Body of pancreas (tissue), 4 donors: ENCODE measurements around the gene ZNF142. TPM values are rescaled to one million over a fixed set of nuclear protein-coding genes. Genes with fewer than 3 reads are reported as not detected.

ENCODE experiments used
- ATAC-seq: fragments of 150-250 bp; one replicate; pipeline ENCODE4 v1.9.1; 2016
- DNase-seq, 4 donors: peaks; one replicate each; pipeline ENCODE4 v3.0.0-alpha.2; 2019
- H3K27ac ChIP-seq, 4 donors: fragments of 200-600 bp; sonication (generic); 1 replicate in 3 of 4; 2 replicates in 1 of 4; pipeline versions ENCODE4 v1.5.1 to v1.6.1; 2016 to 2019; ENCODE audit warnings: mild to moderate bottlenecking in 1 of 4, mixed read lengths in 1 of 4, moderate library complexity in 1 of 4
- H3K27me3 ChIP-seq, 2 donors: fragments of 200-600 bp; sonication (generic); one replicate each; pipeline ENCODE4 v1.6.0; 2016; ENCODE audit warnings: mild to moderate bottlenecking in 1 of 2
- H3K36me3 ChIP-seq, 2 donors: fragments of 200-600 bp; sonication (generic); replicated peaks in 1 of 2; 2 replicates each; pipeline ENCODE4 v1.5.1; 2016; ENCODE audit warnings: low read depth in 2 of 2; ENCODE audit not compliant: insufficient read depth in 1 of 2
- H3K4me1 ChIP-seq: fragments of 200-600 bp; sonication (generic); one replicate; pipeline ENCODE4 v1.6.0; 2016
- H3K4me3 ChIP-seq, 2 donors: fragments of 200-600 bp; sonication (generic); 1 replicate in 1 of 2; 2 replicates in 1 of 2; pipeline ENCODE4 v1.5.1; 2016 to 2019
- H3K9me3 ChIP-seq, 3 donors: fragments of 200-600 bp; sonication (generic); 1 replicate in 2 of 3; 2 replicates in 1 of 3; pipeline ENCODE4 v1.5.1; 2016
- POLR2A ChIP-seq, 3 donors: fragments of 450-650 bp; IDR thresholded peaks; one replicate each; pipeline ENCODE4 v1.6.1; 2016; ENCODE audit warnings: antibody characterized with exemption in 3 of 3, mild to moderate bottlenecking in 2 of 3
- WGBS, 2 donors: methylation state at CpG; one replicate each; pipeline ENCODE4 v1.1.5; 2017; 5-methylcytosine and 5-hydroxymethylcytosine counted together
- intact Hi-C: fragments of 100-400 bp; cut with DNase I; formaldehyde crosslinking; loops from one replicate; pipeline ENCODE4 v1.15.1; 2023
- total RNA-seq, 2 donors: library from RNA; depleted of rRNA; stranded (reverse); fragments of >200 nt; gene quantifications; one replicate each; pipeline ENCODE4 v1.1.0, GENCODE V29; 2016
- TF ChIP-seq, protein P1 (sequence below), 7 experiments: fragments of 450-650 bp in 4 of 7; fragments of 200-600 bp in 3 of 7; sonication (generic) in 3 of 7; IDR thresholded peaks; one replicate each; pipeline ENCODE4 v1.5.1; 2016 to 2019; ENCODE audit warnings: antibody characterized with exemption in 7 of 7

Gene ZNF142
- total RNA-seq, 2 donors from 2014 or later: 12.2 to 14.3 TPM

GRCh38 chr2:218642121-218642656, 17.2 kb downstream of the ZNF142 start:
- Histone ChIP-seq H3K4me3 (no peak overlapping the region), H3K27me3 (no peaks in the 10 kb centered on the region), H3K27ac (no peak overlapping the region), H3K9me3 (no peaks in the 10 kb centered on the region), H3K4me1 (peaks cover 16% of the 10 kb centered on the region), H3K36me3 (peaks cover 8 to 48% of the 10 kb centered on the region in 2 donors)
- ATAC-seq: no peak
- intact Hi-C loops: loop anchor here (10.0 kb wide), 1 partner anchor 227 kb away; the partner anchor contains the start of gene VIL1
- WGBS, 2 donors: 85 to 92% methylated on average over 4 to 18 of the region's 18 CpGs
- DNase-seq: no peak
- no peak for TF ChIP-seq POLR2A (IDR thresholded peaks at IDR 0.05)

GRCh38 chr2:218638372-218638771, 21.1 kb downstream of the ZNF142 start:
- intact Hi-C loops: no loop called here
- 94 to 100% methylated on average over 4 to 18 of the region's 18 CpGs for WGBS, 2 donors
- no peak for ATAC-seq

DNA sequence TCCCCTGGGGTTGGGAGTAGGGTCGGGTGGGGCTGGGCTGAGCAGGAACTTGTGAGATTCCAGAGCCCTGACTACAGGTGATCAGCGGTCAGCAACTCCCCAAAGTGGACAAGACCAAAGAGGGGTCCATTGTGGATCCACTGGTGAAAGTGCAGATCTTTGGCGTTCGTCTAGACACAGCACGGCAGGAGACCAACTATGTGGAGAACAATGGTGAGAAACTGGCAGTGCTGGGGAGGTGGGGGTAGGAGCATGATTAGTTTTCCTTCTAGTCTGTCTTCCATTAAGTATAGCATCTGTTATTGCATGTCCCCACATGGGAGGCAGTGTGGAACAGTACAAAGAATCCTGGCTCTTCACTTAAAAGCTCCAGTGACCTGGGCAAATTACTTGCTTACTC, 23.7 kb downstream of the ZNF142 start:
- Histone ChIP-seq H3K36me3 (peaks cover 8 to 35% of the 10 kb centered on the region in 2 donors), H3K27ac (no peak overlapping the region), H3K4me1 (no peaks in the 10 kb centered on the region), H3K27me3 (no peaks in the 10 kb centered on the region), H3K9me3 (no peaks in the 10 kb centered on the region), H3K4me3 (no peak overlapping the region)
- no peak for ATAC-seq
- intact Hi-C loops: no loop called here
- TF ChIP-seq POLR2A (IDR thresholded peaks at IDR 0.05): no peak
- TF ChIP-seq, protein P1, sequence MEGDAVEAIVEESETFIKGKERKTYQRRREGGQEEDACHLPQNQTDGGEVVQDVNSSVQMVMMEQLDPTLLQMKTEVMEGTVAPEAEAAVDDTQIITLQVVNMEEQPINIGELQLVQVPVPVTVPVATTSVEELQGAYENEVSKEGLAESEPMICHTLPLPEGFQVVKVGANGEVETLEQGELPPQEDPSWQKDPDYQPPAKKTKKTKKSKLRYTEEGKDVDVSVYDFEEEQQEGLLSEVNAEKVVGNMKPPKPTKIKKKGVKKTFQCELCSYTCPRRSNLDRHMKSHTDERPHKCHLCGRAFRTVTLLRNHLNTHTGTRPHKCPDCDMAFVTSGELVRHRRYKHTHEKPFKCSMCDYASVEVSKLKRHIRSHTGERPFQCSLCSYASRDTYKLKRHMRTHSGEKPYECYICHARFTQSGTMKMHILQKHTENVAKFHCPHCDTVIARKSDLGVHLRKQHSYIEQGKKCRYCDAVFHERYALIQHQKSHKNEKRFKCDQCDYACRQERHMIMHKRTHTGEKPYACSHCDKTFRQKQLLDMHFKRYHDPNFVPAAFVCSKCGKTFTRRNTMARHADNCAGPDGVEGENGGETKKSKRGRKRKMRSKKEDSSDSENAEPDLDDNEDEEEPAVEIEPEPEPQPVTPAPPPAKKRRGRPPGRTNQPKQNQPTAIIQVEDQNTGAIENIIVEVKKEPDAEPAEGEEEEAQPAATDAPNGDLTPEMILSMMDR (IDR thresholded peaks at IDR 0.05): no peak
- WGBS, 2 donors: 88 to 89% methylated on average over 5 of the region's 5 CpGs
- no peak for DNase-seq

More at GRCh38 chr2:218638372-218638771, 21.1 kb downstream of the ZNF142 start:
- Histone ChIP-seq H3K9me3 (no peaks in the 10 kb centered on the region), H3K36me3 (peaks cover 8 to 45% of the 10 kb centered on the region in 2 donors), H3K27me3 (no peaks in the 10 kb centered on the region), H3K27ac (no peak overlapping the region), H3K4me3 (no peak overlapping the region), H3K4me1 (no peaks in the 10 kb centered on the region)
- DNase-seq: no peak
- TF ChIP-seq POLR2A (IDR thresholded peaks at IDR 0.05): no peak
- TF ChIP-seq, protein P1 (IDR thresholded peaks at IDR 0.05): no peak

- ATAC-seq: no peak
- 32 to 49% methylated on average over 4 of the region's 4 CpGs for WGBS, 2 donors
- Histone ChIP-seq H3K27ac (no peak overlapping the region), H3K27me3 (no peaks in the 10 kb centered on the region), H3K36me3 (peaks cover 0 to 7% of the 10 kb centered on the region in 2 donors), H3K4me3 (no peak overlapping the region), H3K4me1 (no peaks in the 10 kb centered on the region), H3K9me3 (no peaks in the 10 kb centered on the region)
- intact Hi-C loops: no loop called here
- TF ChIP-seq, protein P1 (IDR thresholded peaks at IDR 0.05): no peak
- TF ChIP-seq POLR2A (IDR thresholded peaks at IDR 0.05): no peak
- no peak for DNase-seq
Observed at GRCh38 chr2:218631837-218632236, 27.6 kb downstream of the ZNF142 start.

DNA sequence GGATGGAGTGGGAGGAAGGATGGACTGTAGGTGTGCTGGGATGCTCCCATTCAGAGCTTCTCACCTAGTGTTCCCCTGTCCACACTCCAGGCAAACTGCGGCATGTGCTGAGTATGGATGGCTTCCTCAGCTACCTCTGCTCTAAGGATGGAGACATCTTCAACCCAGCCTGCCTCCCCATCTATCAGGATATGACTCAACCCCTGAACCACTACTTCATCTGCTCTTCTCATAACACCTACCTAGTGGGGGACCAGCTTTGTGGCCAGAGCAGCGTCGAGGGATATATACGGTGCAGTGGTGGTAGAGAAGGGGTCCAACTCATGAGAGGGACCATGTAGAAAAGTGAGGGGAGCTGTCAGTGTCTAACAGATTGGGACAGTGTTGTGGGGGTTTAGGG, 31.5 kb downstream of the ZNF142 start:
- 91 to 93% methylated on average over 4 of the region's 4 CpGs for WGBS, 2 donors
- no peaks in the 10 kb centered on the region for H3K9me3 ChIP-seq
- intact Hi-C loops: no loop called here
- no peaks in the 10 kb centered on the region for H3K36me3 ChIP-seq
- H3K27me3 ChIP-seq: no peaks in the 10 kb centered on the region
- no peak overlapping the region for H3K4me3 ChIP-seq
- DNase-seq (no peak), ATAC-seq (no peak)
- H3K4me1 ChIP-seq: no peaks in the 10 kb centered on the region
- no peak overlapping the region for H3K27ac ChIP-seq
- TF ChIP-seq POLR2A (IDR thresholded peaks at IDR 0.05): no peak
- TF ChIP-seq, protein P1 (IDR thresholded peaks at IDR 0.05): no peak
